Adipose tissue (tissue), 3 donors: ENCODE data around the gene VCP. TPM values are rescaled to one million over a fixed set of nuclear protein-coding genes. Genes with fewer than 3 reads are reported as not detected.

ENCODE experiments used
- H3K27ac ChIP-seq: one replicate; pipeline ENCODE4 v1.5.1; 2013; ENCODE audit warnings: low read depth, low read length
- WGBS, 3 donors: extraction: QIAGEN DNeasy Blood & Tissue Kit; methylation state at CpG; one replicate each; pipeline ENCODE4 v1.1.7; 2013; 5-methylcytosine and 5-hydroxymethylcytosine counted together
- polyA plus RNA-seq, 3 donors: library from polyadenylated mRNA; stranded (reverse); fragments of 200-250 nt; gene quantifications; one replicate each; pipeline ENCODE4 v1.2.3, GENCODE V29; 2013
- donor health status: healthy with polysubstance abuse.
- donor health status: Bipolar disorder and iron deficiency.
- donor health status: healthy.

Gene VCP
- polyA plus RNA-seq, 3 donors: 53.4 to 148 (median 54.3) TPM

DNA sequence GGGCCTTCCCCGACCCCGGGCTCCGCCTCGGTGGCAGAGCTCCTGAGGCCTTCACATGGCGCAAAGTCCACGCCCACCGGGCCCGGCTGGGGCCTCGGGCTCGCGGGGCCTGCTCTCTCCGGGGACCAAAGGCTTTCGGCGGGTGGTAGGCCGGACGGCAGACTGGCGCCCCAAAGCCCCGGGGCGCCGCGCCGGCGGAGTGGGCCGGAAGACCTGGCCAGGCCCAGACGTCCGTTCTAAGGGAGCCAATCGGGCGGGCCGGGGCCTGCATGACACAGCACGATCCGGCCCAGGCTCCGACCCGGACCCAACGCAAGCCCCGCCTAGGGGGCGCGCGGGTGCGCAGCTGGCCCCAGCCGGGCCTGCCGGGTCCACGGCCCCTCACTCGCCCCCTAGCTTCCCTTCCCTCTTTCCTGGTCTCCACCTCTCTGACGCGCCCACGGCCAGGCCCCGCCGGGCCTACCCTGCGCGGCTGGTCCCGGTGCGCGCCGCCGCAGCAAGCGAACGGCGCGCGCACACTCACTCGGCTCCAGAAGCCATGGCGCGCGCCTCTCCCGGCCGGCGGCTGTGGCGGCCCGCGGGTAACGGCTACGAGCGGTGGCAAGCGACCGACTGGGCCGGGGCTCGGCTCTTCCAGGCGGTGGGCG, 488 bp downstream of the VCP start:
- H3K27ac ChIP-seq: peak overlapping the region; percentile 99
- WGBS, 3 donors: 0 to 1% (median 0%) methylated on average over 44 to 79 of the region's 79 CpGs

DNA sequence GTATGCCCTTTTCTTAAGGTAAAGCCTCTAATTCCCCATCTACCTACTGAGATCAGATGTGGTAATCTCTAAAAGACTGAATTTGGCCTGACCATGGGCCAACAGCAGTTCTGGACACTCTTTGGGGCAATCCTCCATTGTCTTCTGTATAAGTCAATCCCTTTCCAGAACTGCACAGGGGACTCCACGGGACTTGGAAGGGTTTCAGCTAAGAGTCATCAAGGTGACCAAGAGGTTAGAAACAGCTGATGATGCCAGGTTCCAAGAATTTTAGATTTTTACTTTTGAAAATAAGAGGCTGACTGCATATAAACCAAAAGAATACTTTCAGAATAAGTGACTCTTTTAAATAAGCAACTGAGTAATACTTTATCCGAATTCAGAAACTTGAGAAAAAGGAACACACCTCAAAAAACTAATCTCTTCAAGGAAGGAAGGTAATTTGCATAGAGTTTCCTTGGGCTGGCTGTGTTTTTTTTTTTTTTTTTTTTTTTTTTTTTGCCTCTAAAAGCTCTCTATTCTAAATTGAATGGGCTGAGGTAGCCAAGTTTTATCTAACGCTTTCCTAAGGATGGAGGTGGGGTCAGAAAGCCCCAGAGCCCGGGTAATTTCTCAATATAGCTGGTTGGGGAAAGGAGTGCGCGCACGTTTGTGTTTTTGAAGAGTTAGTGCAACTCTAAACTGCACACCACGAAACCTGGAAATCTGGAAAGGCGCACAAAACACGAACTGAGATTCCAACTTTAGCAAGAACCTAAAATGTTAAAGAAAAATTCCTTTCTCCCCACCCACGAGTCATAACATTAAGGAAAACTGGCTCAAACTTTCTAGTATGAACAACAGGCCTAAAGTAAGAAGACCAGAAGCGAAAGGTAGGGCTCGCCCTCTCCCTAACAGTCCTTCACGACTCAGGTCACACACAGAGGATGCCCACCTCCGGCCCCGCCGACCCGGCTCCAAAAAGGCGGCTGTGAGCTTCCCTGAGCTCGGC, 1.3 kb downstream of the VCP start:
- 1% methylated on average over 20 of the region's 20 CpGs for WGBS, 3 donors
- H3K27ac ChIP-seq: peak overlapping the region; percentile 99

DNA sequence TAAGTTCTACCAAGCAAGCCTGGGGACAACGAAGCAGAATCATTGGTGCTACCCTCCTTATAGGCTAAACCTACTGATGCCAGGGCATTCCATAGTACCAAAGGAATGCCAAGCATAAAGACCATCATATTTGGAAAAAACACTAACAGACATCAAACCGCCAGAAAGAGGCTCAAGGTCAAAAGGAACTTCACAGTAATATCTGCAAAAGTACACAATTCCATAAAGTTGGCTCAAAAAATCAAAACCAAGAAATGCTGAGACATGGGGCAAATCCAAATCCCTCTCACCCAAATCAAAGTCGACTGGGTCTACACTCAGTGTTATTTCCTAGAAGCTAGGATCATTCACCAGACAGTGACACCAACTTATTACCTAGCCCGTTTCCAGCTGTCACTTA, 3.4 kb downstream of the VCP start:
- H3K27ac ChIP-seq: no peak overlapping the region
- WGBS, 3 donors: 40 to 79% (median 71%) methylated on average over 4 of the region's 4 CpGs

DNA sequence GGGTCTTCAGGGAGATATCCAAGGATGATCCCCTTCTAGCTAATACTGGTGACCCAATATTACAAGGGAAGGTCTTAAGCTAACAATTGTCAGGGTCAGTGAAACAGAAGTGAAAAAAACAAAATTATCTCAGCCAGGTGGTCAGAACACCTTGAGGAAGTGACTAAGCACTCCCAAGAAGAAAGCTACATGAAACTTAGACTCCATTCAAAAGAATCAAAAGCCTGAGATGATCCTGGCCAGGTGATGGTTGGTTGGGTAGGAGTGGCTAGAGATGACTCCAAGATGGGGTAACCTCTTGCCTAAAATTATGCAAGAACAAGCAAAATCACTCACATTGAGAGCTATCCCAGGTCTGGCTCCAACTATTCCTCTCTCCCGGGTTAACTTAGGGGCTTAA, 5.4 kb downstream of the VCP start:
- no peak overlapping the region for H3K27ac ChIP-seq
- WGBS, 3 donors: 71 to 80% (median 78%) methylated on average over 1 of the region's 1 CpG

DNA sequence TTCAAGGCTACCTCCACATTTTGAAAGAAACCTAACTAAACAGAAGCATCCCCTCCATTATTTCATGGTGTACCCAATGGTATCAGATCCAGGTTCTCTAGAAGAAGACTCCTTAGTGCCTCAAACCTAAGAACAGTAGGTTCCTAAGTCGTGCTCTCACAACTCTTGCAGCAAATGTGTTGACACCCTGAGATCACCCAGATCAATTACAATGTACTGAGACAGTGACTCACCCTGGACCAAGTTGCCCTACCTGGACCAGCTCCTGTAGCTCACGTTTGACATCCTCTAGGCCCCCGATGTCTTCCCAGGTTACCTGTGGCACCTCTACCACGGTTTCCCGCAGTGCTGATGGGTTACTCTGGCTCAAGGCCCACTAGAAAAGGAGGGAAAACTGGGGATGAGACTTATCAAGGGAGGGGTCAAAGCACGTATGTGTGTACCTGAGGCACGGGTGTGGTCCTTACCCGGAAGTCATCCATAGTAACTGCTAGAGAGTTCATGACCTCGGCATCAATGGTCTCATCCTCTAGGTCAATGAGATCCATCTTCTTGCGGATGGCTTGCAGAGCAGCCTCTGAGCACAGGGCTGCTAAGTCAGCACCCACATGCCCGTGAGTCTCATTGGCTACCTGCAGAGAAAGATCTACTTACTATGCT, 11.7 kb downstream of the VCP start:
- no peak overlapping the region for H3K27ac ChIP-seq
- WGBS, 3 donors: 92 to 94% (median 94%) methylated on average over 11 of the region's 11 CpGs

DNA sequence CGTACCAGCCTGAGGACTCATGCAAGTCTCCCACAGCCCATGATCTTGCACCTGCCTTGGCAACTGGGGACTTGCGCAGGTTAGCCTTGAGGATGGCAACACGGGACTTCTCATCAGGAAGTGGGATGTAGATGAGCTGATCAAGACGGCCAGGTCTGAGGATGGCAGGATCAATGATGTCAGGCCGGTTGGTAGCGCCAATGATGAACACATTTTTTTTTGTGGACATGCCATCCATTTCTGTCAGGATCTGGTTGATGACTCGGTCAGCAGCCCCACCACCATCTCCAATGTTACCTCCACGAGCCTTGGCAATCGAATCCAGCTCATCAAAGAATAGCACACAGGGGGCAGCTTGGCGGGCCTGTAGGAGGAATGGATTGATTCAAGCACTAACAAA, 13.0 kb downstream of the VCP start:
- no peak overlapping the region for H3K27ac ChIP-seq
- whole genome bisulfite sequencing, 3 donors: 91 to 94% (median 94%) methylated on average over 10 of the region's 10 CpGs

DNA sequence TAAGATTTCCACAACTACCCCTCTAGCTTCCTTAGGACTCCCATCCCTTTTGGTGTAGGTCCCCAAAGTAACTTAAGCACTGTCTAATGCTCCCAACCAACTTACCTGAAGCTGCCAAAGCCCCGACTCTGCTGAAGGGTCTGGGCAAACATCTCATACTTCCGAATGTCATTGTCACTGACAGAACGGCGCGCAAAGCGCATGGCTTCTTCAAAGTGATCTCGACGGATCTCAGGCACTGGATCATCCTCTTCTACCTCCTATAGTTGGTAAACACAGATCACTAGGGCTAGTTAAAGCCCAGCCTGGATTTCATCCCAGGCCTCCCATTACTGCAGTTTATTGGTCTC, 15.2 kb downstream of the VCP start:
- H3K27ac ChIP-seq: no peak overlapping the region
- 93 to 97% (median 96%) methylated on average over 8 of the region's 8 CpGs for WGBS, 3 donors

DNA sequence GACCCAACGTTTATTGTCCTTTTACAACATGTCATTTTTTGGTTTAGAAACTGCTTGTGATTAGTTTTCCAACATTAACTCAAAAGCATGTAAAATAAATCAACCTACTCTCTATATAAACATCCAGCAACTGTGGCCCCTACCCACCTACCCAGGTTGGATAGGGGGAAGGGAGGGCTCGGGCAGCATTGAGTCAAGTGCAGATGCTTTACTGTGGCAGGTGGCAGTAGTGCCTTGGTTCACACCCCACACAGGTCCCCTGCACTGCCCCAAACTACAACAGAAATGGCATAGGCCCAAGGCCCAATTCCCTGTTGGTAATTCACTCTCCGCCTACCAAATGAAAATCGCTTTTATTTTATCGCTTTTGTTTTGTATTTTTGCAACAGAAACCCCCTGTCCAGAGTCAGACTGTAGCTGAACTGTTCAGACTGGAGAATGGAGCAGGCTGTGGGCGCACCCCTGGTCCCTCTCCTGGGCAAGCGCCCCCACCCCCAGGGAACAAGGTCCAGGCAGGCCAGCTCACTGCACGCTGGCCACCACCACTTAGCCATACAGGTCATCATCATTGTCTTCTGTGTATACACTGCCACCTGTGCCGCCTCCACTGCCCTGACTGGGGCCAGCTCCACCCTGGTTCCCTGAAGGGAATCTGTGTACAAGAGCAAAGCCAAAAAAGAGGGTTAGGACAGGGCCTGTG, 15.7 kb downstream of the VCP start:
- WGBS, 3 donors: 91 to 93% (median 92%) methylated on average over 9 of the region's 9 CpGs
- H3K27ac ChIP-seq: no peak overlapping the region

DNA sequence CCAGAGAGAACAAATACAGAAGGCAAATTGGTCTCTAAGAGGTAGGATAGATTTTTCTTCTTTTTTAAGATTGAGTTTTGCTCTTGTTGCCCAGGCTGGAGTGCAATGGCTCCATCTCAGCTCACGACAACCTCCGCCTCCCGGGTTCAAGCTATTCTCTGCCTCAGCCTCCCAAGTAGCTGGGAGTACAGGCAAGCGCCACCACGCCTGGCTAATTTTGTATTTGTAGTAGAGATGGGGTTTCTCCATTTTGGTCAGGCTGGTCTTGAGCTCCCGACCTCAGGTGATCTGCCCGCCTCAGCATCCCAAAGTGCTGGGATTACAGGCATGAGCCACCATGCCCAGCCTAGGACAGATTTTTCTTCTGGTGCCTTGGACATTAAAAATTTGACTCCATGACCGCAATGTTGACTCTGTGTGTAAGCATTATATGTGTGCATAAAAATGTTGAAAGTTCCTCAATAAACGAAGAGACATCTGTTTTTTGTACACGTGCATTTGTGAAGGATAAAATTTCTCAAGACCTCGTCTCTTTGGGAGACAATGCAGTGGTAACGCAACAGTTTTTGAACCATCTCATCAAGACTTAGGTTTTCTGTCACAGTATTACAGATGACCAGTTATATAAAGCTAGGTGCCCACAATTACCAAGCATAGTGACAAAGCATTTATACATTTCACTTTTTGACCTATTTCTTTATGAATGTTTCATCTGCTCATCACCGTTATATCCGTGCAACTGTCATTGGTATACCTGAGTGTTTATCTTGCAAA, 17.4 kb downstream of the VCP start:
- no peak overlapping the region for H3K27ac ChIP-seq
- WGBS, 3 donors: 92 to 96% (median 94%) methylated on average over 14 of the region's 14 CpGs

DNA sequence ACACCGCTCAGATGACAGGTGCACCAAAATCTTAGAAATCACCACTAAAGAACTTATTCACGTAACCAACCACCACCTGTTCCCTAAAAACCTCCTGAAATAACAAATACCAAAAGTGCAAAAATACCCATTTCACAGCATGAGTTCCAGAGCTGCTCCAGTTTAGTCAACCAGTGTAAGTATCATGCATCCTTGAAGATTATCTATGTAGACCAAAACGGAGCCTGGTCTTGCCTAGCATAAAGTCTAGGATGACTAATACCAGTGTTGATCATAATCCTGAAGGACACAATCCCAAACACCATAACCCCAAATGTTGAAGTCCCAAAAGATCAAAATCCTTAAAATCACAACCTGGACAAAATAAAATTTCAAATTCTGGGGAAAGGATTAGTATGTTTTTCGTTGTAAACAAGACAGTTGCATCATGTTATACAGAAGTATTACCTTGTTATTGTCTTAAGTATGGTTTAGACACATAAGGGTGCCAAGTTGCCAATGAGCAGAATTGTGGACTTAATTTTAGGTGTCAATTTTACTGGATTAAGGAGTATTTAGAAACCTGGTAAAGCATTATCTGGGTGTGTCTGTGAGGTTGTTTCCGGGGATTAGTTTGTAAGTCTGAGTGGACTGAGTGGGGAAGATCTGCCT, 18.1 kb downstream of the VCP start:
- WGBS, 3 donors: 59 to 79% (median 75%) methylated on average over 5 of the region's 5 CpGs

DNA sequence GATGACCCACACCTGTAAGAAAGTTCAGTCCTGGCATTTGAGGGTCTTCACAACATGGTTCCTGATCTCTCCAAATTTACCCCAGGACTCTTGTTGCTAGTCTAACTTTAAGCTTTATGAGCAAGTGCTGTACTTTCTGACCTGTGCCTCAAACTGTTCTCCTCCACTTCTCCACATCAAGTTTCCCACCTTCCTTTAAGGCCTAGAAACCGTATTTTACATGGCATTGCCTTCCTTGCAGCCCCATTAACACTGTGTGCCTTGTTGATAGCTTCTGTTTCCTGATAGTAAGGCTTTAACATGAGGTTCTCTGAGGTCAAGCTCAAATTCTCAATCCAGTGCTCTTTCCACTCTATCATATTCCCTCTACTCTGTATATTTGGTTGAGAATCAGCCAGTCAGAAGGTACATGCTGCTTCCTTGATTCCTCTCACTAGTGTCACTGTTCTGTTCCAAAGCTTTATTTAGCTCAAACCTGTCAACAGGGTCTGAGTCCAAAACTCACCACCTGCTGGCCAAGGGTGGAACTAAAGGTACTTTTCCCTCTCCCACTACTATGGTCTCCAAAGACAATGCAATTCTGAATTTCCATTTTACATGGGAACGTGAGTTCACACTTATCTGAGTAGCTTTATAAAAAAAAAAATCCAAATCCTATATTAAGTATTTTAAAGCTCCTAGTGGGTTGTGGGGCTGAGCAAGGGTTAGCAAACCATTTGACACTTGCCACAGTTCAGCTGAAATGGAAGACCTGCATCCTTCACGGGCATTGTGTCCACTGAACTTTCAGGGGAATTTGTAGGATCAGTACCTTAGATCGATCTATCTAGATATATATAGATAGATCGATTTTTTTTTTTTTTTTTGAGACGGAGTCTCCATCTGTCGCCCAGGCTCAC, 21.1 kb downstream of the VCP start:
- no peak overlapping the region for H3K27ac ChIP-seq
- 79 to 84% (median 81%) methylated on average over 7 of the region's 7 CpGs for WGBS, 3 donors

More for the DNA sequence above, 18.1 kb downstream of the VCP start:
- H3K27ac ChIP-seq: no peak overlapping the region

DNA sequence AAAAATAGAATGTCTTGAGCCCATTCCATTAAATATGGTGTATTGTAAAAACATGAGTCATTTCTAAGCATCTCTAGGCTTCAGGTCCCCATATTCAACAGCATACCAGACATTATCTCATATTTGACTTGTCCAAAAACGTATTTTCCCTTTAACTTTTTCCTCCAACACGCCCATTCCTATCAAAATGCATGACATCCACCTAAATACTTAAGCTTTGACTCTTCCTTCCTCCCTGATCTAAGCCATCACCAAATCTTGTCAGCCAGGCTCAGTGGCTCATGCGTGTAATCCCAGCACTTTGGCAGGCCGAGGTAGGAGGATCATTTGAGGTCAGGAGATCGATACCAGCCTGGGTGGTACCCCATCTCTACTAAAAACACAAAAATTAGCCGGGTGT, 23.9 kb downstream of the VCP start:
- WGBS, 3 donors: 97 to 98% (median 97%) methylated on average over 6 of the region's 6 CpGs
- no peak overlapping the region for H3K27ac ChIP-seq

DNA sequence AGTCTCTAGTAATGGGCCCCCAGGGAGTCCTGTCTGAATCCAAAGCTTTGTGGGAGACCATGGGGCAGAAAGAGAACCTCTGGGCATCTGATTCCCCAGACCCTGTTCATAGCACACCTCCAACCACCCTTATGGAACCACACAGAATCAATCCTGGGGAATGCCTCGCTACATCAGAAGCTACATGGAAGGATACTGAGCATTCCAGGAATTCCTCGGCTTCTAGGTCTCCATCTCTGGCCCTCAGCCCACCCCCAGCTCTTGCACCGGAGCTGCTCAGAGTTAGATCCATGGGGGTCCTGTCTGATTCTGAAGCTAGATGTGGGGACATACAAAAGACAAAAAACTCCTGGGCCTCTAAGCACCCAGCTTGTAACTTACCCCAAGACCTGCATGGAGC, 28.4 kb downstream of the VCP start:
- WGBS, 3 donors: 79 to 87% (median 86%) methylated on average over 3 of the region's 3 CpGs
- no peak overlapping the region for H3K27ac ChIP-seq

DNA sequence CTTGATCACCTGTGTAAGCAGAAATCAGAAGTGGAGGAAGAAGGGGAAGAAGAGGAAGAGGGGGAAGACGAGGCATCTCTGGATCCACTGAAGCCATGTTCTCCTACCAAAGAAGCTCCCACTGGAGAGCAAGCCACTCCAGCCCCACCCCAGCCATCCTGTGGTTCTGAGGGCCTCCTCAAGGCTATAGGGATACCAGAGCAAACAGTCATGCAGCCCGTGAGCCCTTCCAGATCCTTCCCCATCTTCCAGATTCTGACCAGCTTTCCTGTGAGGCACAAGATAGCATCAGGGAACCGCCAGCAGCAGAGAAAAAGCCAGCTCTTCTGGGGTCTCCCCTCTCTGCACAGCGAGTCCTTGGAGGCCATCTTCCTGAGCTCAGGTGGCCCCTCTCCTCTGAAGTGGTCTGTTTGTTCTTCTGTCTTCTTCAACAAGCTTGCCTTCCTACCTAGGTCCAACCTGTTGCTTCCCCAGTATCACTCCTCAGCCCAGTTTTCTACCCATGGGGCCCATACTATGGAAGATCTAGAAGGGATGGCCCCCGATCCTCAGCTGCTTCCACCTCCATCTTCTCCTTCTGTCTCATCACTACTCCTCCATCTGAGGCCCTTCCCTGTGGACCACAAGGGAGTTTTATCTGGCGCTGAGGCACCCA, 29.4 kb downstream of the VCP start:
- 90 to 95% (median 90%) methylated on average over 6 of the region's 6 CpGs for WGBS, 3 donors

DNA sequence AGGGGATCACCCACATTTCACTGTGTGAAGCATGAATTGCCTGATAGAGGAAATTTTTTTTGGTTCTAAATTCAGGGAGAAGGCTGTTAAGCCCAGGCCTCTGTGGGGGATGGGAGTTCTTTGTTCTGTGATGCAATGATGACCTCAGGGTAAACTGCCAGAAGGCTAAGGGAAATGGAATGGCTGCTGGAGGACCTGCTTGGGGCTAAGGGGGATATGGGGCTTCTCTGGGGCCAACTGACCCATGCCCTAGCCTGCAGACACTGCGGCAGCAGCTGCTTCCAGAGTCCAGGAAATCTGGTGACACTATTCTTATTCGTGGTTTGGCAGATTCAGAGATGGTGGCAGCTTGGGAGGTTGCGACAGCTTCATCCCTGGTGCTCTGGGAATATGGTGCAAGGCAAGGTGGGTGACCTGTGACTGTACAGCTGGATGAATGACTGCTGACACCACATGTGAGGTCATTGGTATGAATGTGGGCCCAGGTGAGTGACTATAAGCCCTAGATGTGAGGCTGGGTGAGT, 30.3 kb downstream of the VCP start:
- 54 to 89% (median 56%) methylated on average over 3 of the region's 3 CpGs for WGBS, 3 donors
- no peak overlapping the region for H3K27ac ChIP-seq

More for the DNA sequence above, 29.4 kb downstream of the VCP start:
- no peak overlapping the region for H3K27ac ChIP-seq
